GM10266 (cell line): ENCODE results near the gene FGF23.

ENCODE experiments used
- DNase-seq: peaks from one replicate; pipeline ENCODE4 v3.0.0; 2012; ENCODE audit errors: extremely low spot score
- TF ChIP-seq, protein P1 (sequence below): IDR thresholded peaks from 2 replicates; pipeline ENCODE4 v1.5.1; 2012; ENCODE audit warnings: mild to moderate bottlenecking, low read depth; ENCODE audit not compliant: control insufficient read depth, insufficient read depth; ENCODE audit errors: missing control alignments

The FGF23 gene

DNA sequence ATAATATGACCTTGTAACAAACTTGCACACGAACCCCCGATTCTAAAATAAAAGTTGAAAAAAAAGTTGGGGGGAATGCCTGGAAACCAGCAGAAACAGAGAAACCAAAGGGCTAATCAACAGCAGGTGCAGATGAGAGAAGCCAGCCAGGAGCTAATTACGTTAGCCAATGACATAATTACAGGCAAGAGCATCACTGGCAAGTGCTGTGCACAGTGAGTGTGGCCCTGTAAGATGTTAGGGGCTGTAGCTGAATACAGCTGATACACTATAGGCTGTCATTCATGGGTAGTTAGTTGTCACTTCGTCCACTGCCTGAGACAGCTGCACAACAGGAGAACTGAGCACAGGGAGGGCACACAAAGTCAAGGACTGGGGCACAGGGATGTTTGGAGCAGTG lies 7.3 kb upstream of the FGF23 start:
- DNase-seq, result no peak
- TF ChIP-seq, protein P1, sequence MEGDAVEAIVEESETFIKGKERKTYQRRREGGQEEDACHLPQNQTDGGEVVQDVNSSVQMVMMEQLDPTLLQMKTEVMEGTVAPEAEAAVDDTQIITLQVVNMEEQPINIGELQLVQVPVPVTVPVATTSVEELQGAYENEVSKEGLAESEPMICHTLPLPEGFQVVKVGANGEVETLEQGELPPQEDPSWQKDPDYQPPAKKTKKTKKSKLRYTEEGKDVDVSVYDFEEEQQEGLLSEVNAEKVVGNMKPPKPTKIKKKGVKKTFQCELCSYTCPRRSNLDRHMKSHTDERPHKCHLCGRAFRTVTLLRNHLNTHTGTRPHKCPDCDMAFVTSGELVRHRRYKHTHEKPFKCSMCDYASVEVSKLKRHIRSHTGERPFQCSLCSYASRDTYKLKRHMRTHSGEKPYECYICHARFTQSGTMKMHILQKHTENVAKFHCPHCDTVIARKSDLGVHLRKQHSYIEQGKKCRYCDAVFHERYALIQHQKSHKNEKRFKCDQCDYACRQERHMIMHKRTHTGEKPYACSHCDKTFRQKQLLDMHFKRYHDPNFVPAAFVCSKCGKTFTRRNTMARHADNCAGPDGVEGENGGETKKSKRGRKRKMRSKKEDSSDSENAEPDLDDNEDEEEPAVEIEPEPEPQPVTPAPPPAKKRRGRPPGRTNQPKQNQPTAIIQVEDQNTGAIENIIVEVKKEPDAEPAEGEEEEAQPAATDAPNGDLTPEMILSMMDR, result no peak

DNA sequence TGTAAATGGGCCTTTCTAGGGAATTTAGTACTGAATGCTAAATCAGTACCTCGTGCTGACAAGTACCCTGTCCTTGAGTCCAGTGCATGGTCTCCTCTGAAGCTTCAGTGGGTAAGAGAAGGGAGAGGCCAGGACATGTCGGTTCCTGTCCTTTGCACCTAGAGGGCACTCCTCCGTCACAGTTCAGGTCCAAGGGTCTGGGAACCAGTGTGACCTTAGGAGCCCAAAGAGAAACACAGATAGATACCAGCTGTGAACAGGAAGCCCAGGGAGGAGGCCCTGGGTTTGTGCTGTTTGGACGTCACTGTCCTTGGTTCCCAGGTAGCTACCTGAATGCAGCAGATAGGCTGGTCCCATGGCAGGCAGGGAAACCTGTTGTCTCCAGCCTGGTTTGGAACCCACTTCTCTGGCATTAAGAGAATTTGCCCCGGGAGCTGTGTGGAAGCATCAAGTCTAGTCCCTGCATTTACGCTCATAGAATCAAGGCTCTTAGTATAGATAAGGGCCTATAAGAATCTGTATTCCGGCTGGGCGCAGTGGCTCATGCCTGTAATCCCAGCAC lies 3.9 kb upstream of the FGF23 start:
- TF ChIP-seq, protein P1, result peak; percentile 40
- peak; percentile 40 for DNase-seq

DNA sequence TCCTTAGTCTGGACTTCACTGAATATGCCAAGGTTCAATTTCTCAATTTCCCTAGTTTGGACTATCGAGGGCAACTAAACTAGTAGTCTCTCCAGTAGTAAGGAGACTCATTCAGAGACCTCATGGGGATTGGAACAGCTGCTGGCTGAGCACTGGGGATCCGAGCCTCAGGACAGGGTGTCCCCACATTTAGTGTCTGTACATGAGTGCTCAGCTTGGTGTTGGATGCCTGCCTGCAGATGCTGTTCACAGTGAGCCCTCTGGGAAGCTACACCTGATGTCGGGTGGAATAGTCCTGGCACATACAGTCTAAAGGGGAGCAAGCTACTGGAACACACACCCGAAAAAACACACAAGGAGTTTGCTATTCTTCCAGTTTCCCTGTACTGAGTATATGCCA lies 820 bp upstream of the FGF23 start:
- TF ChIP-seq, protein P1, result no peak
- no peak for DNase-seq

DNA sequence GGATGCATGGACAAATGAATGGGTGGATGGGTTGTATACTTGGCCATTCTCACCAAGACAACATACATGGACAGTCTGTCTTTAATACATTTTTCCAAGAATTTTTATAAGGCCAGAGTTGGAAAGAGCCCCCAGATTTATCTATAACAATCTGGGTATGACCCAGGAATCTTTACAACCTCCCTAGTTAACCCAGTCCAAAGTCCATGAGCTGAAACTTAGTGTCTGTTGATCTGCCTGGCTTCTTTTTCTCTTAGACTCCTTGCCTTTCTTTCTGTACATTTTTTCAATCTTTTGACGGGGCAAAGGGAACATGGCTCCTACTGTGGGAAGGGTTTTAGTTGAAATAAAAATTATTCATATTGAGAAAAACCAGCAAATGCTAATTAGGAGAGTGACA lies 740 bp downstream of the FGF23 start:
- DNase-seq, result no peak
- TF ChIP-seq, protein P1, result no peak

DNA sequence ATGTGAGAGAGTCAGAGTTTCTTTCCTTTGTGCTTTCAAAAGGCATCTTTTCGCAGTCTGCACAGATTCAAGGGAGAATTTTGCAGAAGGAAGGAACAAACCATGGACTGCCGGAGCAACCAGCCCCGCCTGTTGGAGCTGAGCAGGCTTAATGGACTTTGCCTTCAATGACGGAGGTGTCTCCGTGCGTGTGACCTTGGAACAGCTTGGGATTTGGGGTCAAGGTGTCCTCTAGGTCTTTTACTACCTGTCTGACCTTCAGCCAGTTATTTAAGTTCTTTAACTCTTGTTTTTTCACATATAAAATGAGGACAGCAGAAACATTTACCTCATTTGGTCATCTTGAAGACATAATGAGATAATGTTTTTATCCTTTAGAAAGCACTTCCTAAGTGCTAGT lies 4.1 kb downstream of the FGF23 start:
- TF ChIP-seq, protein P1, result no peak
- DNase-seq, result no peak

DNA sequence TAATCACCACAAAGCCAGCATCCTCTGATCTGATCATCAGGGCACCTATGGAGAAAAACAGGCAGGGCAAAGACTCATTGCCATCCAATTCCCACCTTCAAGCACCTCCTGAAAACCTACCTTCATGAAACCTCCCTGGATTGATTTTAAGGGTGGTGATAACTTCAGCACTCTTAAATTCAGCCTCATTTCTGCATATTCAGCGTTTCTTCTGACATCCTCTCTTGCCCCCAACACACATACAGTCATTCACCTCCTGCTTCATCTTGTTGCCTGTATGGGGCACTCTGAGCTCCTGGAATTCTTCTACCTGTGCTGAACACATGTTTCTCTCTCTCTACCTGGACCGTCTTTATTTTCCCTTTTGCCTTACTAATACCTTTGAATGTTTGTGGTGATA lies 6.9 kb downstream of the FGF23 start:
- no peak for DNase-seq
- TF ChIP-seq, protein P1, result no peak

DNA sequence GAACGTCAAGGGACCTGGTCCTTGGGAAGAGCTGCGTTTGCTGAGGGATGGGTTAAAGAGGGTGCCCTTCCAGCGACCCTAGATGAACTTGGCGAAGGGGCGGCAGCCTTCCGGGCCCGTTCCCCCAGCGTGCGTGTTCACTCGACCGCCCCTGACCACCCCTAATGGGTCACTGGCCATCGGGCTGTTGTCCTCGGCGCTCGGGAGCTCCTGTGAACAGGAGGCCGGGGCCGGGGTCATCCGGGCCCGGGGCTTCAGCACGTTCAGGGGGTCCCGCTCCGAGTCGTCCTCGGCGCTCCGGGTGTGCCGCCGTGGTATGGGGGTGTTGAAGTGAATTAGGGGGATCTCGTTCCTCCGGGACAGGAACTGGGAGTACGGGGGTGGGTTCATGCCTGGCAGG lies 9.2 kb downstream of the FGF23 start:
- DNase-seq, result no peak
- TF ChIP-seq, protein P1, result no peak
